ENCODE measurements around the gene ABCC11.

Gene ABCC11

GRCh38 chr16:48143812-48144368 is 103.4 kb downstream of the ABCC11 start:
- intact Hi-C loops (cut with DNase I; ENCODE audit: low total_unique reads) = no loop called here
- Histone ChIP-seq H3K36me3 (no peaks in the 10 kb centered on the region), H3K27me3 (peaks cover 0 to 5% of the 10 kb centered on the region in 2 donors), H3K4me1 (no peaks in the 10 kb centered on the region), H3K9me3 (peaks cover 0 to 3% (median 0%) of the 10 kb centered on the region in 3 donors), H3K27ac (no peak overlapping the region), H3K4me3 (no peak overlapping the region)
- DNase-seq = no peak
- TF ChIP-seq CTCF (IDR thresholded peaks at IDR 0.05) = no peak

- no peak for DNase-seq
- Histone ChIP-seq H3K9me3 (no peaks in the 10 kb centered on the region), H3K36me3 (no peaks in the 10 kb centered on the region), H3K4me3 (no peak overlapping the region), H3K4me1 (no peaks in the 10 kb centered on the region), H3K27ac (no peak overlapping the region), H3K27me3 (peaks cover 0 to 5% of the 10 kb centered on the region in 2 donors)
- TF ChIP-seq CTCF (IDR thresholded peaks at IDR 0.05) = no peak
- intact Hi-C loops (cut with DNase I; ENCODE audit: low total_unique reads) = no loop called here
These were observed 106.5 kb downstream of the ABCC11 start for GRCh38 chr16:48140821-48141220.

- Histone ChIP-seq H3K9me3 (no peaks in the 10 kb centered on the region), H3K27me3 (peaks cover 0 to 5% of the 10 kb centered on the region in 2 donors), H3K27ac (no peak overlapping the region), H3K4me1 (no peaks in the 10 kb centered on the region), H3K36me3 (no peaks in the 10 kb centered on the region), H3K4me3 (no peak overlapping the region)
- no peak for TF ChIP-seq CTCF (IDR thresholded peaks at IDR 0.05)
- intact Hi-C loops (cut with DNase I; ENCODE audit: low total_unique reads) = no loop called here
- DNase-seq = no peak
These were observed 107.8 kb downstream of the ABCC11 start for GRCh38 chr16:48139517-48139916.

GRCh38 chr16:48138543-48138942 is 108.8 kb downstream of the ABCC11 start:
- DNase-seq = no peak
- TF ChIP-seq CTCF (IDR thresholded peaks at IDR 0.05) = no peak
- H3K4me1 ChIP-seq = no peaks in the 10 kb centered on the region
- intact Hi-C loops (cut with DNase I; ENCODE audit: low total_unique reads) = no loop called here
- H3K27me3 ChIP-seq = peaks cover 0 to 5% of the 10 kb centered on the region in 2 donors
- H3K27ac ChIP-seq = no peak overlapping the region
- no peaks in the 10 kb centered on the region for H3K9me3 ChIP-seq
- no peak overlapping the region for H3K4me3 ChIP-seq
- H3K36me3 ChIP-seq = no peaks in the 10 kb centered on the region

GRCh38 chr16:48137822-48138221 is 109.5 kb downstream of the ABCC11 start:
- Histone ChIP-seq H3K9me3 (no peaks in the 10 kb centered on the region), H3K4me3 (no peak overlapping the region), H3K4me1 (no peaks in the 10 kb centered on the region), H3K27ac (no peak overlapping the region), H3K27me3 (peaks cover 0 to 5% of the 10 kb centered on the region in 2 donors), H3K36me3 (no peaks in the 10 kb centered on the region)
- TF ChIP-seq CTCF (IDR thresholded peaks at IDR 0.05) = no peak
- intact Hi-C loops (cut with DNase I; ENCODE audit: low total_unique reads) = no loop called here
- DNase-seq = no peak

Data from tibial artery (tissue), 4 donors.